OCI-LY7 (cell line): ENCODE results near the gene GYG2. TPM values are rescaled to one million over a fixed set of nuclear protein-coding genes. Genes with fewer than 3 reads are reported as not detected.

Source experiments
- BruUV-seq: library from RNA; stranded (reverse); fragments of 400-500 nt; replicated peaks from 2 replicates; lab custom pipeline; 2021; lab: Mats Ljungman, UMichigan
- CTCF ChIA-PET: fragments of 300-600 bp; sonication (Branson Sonifier 250); formaldehyde crosslinking; loops from one replicate; lab custom pipeline; 2022; ENCODE audit warnings: antibody characterized with exemption; ENCODE audit not compliant: unreplicated experiment; lab: Charles Lee
- POLR2A ChIA-PET: fragments of 300-600 bp; sonication (Branson Sonifier 250); formaldehyde crosslinking; loops from one replicate; lab custom pipeline; 2022; ENCODE audit warnings: antibody characterized with exemption; lab: Charles Lee
- DNase-seq: peaks from one replicate; pipeline ENCODE4 v3.0.0-alpha.2; 2015; ENCODE audit warnings: low spot score
- H2AFZ ChIP-seq: fragments of 200-600 bp; sonication (generic), shearing (Covaris generic); 2 replicates; pipeline ENCODE4 v1.6.1; 2014; ENCODE audit warnings: mild to moderate bottlenecking, antibody characterized with exemption, low read length, moderate library complexity
- H3K27ac ChIP-seq: fragments of 200-600 bp; sonication (generic); 2 replicates; pipeline ENCODE4 v1.5.1; 2014; ENCODE audit warnings: mixed run types, low read depth, mild to moderate bottlenecking, moderate library complexity, low read length, inconsistent platforms; ENCODE audit not compliant: poor library complexity, severe bottlenecking
- H3K36me3 ChIP-seq: fragments of 200-600 bp; sonication (generic); 2 replicates; pipeline ENCODE4 v1.6.1; 2014; ENCODE audit warnings: mild to moderate bottlenecking, antibody characterized with exemption, low read length, moderate library complexity, mixed read lengths; ENCODE audit not compliant: insufficient read depth
- H3K4me1 ChIP-seq: fragments of 200-600 bp; sonication (generic); 2 replicates; pipeline ENCODE4 v1.5.1; 2014; ENCODE audit warnings: mild to moderate bottlenecking, low read length; ENCODE audit not compliant: insufficient read depth, poor library complexity, severe bottlenecking
- H3K4me2 ChIP-seq: fragments of 200-600 bp; sonication (generic); 2 replicates; pipeline ENCODE4 v1.6.1; 2014; ENCODE audit warnings: mild to moderate bottlenecking, low read length
- H3K4me3 ChIP-seq: fragments of 200-600 bp; sonication (generic); 2 replicates; pipeline ENCODE4 v1.5.1; 2014; ENCODE audit warnings: mild to moderate bottlenecking, low read depth, low read length; ENCODE audit not compliant: poor library complexity, severe bottlenecking
- H3K79me2 ChIP-seq: fragments of 200-600 bp; sonication (generic); 2 replicates; pipeline ENCODE4 v1.6.1; 2016; ENCODE audit warnings: low read depth, mild to moderate bottlenecking, low read length, moderate library complexity, mixed read lengths; ENCODE audit not compliant: insufficient read depth
- H3K9me2 ChIP-seq: fragments of 200-600 bp; sonication (generic); 2 replicates; pipeline ENCODE4 v1.6.1; 2016; ENCODE audit warnings: mild to moderate bottlenecking, low read length, mixed read lengths; ENCODE audit not compliant: insufficient read depth
- H3K9me3 ChIP-seq: fragments of 200-600 bp; sonication (generic); 2 replicates; pipeline ENCODE4 v1.6.1; 2014; ENCODE audit warnings: mild to moderate bottlenecking, mixed run types, low read length, mixed read lengths
- H4K20me1 ChIP-seq: fragments of 200-600 bp; sonication (generic); 2 replicates; pipeline ENCODE4 v1.6.1; 2014; ENCODE audit warnings: mild to moderate bottlenecking, antibody characterized with exemption, low read length, moderate library complexity, mixed read lengths; ENCODE audit not compliant: insufficient read depth
- EZH2phosphoT487 ChIP-seq: fragments of 200-600 bp; sonication (generic); IDR thresholded peaks from 2 replicates; pipeline ENCODE4 v1.6.1; 2018; ENCODE audit warnings: low read depth, borderline replicate concordance, mild to moderate bottlenecking, mixed run types, antibody characterized with exemption, low read length, moderate library complexity, mixed read lengths
- intact Hi-C: fragments of 100-400 bp; cut with micrococcal nuclease; formaldehyde crosslinking; loops from one replicate; pipeline ENCODE4 v1.10.0; 2022; ENCODE audit not compliant: unreplicated experiment
- total RNA-seq, 2 experiments: library from RNA; depleted of rRNA in 1 of 2; stranded (reverse); fragments of >200 nt in 1 of 2; shearing (Covaris generic) in 1 of 2; gene quantifications; 2 replicates each; pipeline ENCODE4 v1.2.3, GENCODE V29; 2014 to 2022
- TF ChIP-seq, protein P1 (sequence below): fragments of 200-600 bp; sonication (generic); conservative IDR thresholded peaks from 2 replicates; pipeline ENCODE4 v1.5.1; 2014; ENCODE audit warnings: mild to moderate bottlenecking, antibody characterized with exemption, low read length, moderate library complexity, mixed read lengths

GYG2 gene
- total RNA-seq, 2 experiments from 2014 or later, result not detected

DNA sequence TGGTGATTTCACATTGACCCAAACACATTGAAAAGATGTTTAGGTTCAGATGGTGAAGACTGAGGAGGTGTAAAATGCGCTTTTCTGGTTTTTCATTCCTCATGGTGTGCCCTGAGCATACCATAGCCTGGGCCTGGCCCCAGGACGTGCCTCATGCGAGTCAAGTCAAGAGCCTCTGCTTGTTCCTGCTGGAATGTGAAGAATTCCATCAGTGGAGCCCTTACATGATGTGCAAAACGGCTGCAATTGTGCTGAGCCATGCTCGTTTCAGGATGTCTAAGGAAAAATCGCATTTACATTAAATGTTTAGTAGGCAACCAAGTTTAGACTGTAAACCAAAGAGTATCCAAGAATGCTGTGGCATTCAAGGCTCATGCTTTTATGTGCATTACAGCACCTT, 34.9 kb downstream of the GYG2 start:
- H3K9me2 ChIP-seq, result no peaks in the 10 kb centered on the region
- H3K9me3 ChIP-seq, result no peaks in the 10 kb centered on the region
- no peaks in the 10 kb centered on the region for H3K4me1 ChIP-seq
- H3K4me3 ChIP-seq, result no peak overlapping the region
- CTCF ChIA-PET, result no interaction called here
- BruUV-seq, result no TSS peak
- intact Hi-C loops, result no loop called here
- H3K4me2 ChIP-seq, result no peak overlapping the region
- no peak overlapping the region for H3K27ac ChIP-seq
- TF ChIP-seq EZH2phosphoT487, result no peak
- TF ChIP-seq, protein P1, sequence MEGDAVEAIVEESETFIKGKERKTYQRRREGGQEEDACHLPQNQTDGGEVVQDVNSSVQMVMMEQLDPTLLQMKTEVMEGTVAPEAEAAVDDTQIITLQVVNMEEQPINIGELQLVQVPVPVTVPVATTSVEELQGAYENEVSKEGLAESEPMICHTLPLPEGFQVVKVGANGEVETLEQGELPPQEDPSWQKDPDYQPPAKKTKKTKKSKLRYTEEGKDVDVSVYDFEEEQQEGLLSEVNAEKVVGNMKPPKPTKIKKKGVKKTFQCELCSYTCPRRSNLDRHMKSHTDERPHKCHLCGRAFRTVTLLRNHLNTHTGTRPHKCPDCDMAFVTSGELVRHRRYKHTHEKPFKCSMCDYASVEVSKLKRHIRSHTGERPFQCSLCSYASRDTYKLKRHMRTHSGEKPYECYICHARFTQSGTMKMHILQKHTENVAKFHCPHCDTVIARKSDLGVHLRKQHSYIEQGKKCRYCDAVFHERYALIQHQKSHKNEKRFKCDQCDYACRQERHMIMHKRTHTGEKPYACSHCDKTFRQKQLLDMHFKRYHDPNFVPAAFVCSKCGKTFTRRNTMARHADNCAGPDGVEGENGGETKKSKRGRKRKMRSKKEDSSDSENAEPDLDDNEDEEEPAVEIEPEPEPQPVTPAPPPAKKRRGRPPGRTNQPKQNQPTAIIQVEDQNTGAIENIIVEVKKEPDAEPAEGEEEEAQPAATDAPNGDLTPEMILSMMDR, result no peak
- H2AFZ ChIP-seq, result no peak overlapping the region
- no peaks in the 10 kb centered on the region for H4K20me1 ChIP-seq
- H3K36me3 ChIP-seq, result no peaks in the 10 kb centered on the region
- no peaks in the 10 kb centered on the region for H3K79me2 ChIP-seq
- POLR2A ChIA-PET, result no interaction called here
- no peak for DNase-seq

DNA sequence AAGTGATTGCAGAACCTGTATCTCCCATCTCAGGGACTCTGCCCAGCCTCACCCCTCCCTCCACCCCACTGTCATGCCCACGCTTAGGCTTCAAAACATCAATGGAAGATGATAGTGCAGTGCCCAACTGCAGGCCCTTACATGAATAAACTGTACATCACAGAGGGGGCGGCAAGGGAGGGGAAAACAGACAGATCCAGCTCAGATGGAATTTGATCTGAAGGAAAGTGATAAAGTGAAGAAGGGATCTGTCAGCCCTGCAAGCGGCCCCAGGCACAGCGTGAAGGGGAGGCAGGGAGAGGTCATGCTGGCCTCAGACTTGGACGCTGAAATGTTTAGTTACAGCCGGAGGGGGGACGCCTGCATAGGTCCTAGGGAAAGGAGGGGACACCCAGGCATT, 38.5 kb downstream of the GYG2 start:
- CTCF ChIA-PET, result no interaction called here
- H3K9me3 ChIP-seq, result no peaks in the 10 kb centered on the region
- H3K79me2 ChIP-seq, result no peaks in the 10 kb centered on the region
- no TSS peak for BruUV-seq
- POLR2A ChIA-PET, result no interaction called here
- H3K36me3 ChIP-seq, result no peaks in the 10 kb centered on the region
- H3K9me2 ChIP-seq, result no peaks in the 10 kb centered on the region
- TF ChIP-seq, protein P1, result no peak
- TF ChIP-seq EZH2phosphoT487, result no peak
- H3K4me3 ChIP-seq, result no peak overlapping the region
- H4K20me1 ChIP-seq, result no peaks in the 10 kb centered on the region
- H3K27ac ChIP-seq, result no peak overlapping the region
- H2AFZ ChIP-seq, result no peak overlapping the region
- DNase-seq, result no peak
- intact Hi-C loops, result no loop called here
- H3K4me1 ChIP-seq, result no peaks in the 10 kb centered on the region
- H3K4me2 ChIP-seq, result no peak overlapping the region

DNA sequence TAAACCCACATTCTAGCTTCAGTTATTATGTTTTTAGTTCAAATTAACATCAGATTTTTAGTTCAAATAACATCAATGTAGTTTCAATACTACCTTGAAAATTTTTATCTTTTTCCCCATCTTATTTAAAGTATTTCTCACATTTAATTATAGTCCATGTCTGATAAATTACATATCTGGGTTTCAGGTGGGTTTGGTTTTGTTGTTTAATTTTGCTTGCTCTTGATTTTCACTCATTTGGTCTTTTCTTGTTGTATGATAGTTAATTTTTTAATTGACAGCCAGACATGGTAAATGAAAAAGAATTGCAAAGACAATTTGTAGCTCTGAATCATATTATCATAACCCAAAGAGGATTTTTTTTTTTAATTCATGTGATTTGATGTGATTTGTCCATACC, 41.9 kb downstream of the GYG2 start:
- BruUV-seq, result no TSS peak
- Histone ChIP-seq H3K4me2 (no peak overlapping the region), H3K36me3 (no peaks in the 10 kb centered on the region), H2AFZ (no peak overlapping the region), H3K4me1 (no peaks in the 10 kb centered on the region), H3K79me2 (no peaks in the 10 kb centered on the region), H3K27ac (no peak overlapping the region), H3K9me3 (no peaks in the 10 kb centered on the region), H3K4me3 (no peak overlapping the region), H3K9me2 (no peaks in the 10 kb centered on the region), H4K20me1 (no peaks in the 10 kb centered on the region)
- POLR2A ChIA-PET, result no interaction called here
- intact Hi-C loops, result no loop called here
- TF ChIP-seq, protein P1, result no peak
- TF ChIP-seq EZH2phosphoT487, result no peak
- no peak for DNase-seq
- CTCF ChIA-PET, result interaction anchor here (0.6 kb wide), 1 partner anchor 134 kb away, joined by 3 read pairs; no protein-coding TSS in a partner anchor
